Cardiac septum (tissue), 1 donor: ENCODE results near the gene SZRD1. TPM values are rescaled to one million over a fixed set of nuclear protein-coding genes. Genes with fewer than 3 reads are reported as not detected.

ENCODE experiments used
- DNase-seq: peaks from one replicate; pipeline ENCODE4 v3.0.0-alpha.2; 2020; ENCODE audit warnings: low spot score
- intact Hi-C: fragments of 100-400 bp; cut with DNase I; formaldehyde crosslinking; loops from one replicate; pipeline ENCODE4 v1.14.0; 2022
- total RNA-seq: library from RNA; stranded (reverse); fragmentation: NEBNext Ultra II Directional; extraction: Animal tissue kit (Norgen Biotek cat#: 25700); gene quantifications from one replicate; pipeline ENCODE4 v1.2.1, GENCODE V29; 2021
- donor health status: DM: no; HTN: no; CAD: no.

SZRD1 gene
- total RNA-seq, 1 donor from 2014 or later = 101 TPM

DNA sequence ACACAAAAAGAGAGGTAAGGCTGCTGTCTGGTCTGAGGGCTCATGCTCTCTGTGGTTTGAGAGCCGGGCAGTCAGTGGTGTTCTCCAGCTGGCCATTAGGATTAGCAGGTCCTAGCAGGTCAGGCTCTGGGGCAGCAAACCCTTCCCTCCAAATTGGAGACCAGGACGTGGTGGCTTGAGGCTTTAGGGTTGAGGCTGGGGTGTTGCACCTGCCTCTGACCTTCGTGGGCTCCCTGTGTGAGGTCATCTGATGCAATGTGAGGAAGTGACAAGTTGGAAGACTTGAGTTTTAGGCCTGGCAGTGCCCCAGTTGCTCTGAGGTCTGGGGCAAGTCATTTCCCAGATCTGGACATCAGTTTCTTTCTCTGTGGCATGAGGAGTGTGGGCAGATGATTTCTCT is 24.4 kb downstream of the SZRD1 start:
- no peak for DNase-seq

DNA sequence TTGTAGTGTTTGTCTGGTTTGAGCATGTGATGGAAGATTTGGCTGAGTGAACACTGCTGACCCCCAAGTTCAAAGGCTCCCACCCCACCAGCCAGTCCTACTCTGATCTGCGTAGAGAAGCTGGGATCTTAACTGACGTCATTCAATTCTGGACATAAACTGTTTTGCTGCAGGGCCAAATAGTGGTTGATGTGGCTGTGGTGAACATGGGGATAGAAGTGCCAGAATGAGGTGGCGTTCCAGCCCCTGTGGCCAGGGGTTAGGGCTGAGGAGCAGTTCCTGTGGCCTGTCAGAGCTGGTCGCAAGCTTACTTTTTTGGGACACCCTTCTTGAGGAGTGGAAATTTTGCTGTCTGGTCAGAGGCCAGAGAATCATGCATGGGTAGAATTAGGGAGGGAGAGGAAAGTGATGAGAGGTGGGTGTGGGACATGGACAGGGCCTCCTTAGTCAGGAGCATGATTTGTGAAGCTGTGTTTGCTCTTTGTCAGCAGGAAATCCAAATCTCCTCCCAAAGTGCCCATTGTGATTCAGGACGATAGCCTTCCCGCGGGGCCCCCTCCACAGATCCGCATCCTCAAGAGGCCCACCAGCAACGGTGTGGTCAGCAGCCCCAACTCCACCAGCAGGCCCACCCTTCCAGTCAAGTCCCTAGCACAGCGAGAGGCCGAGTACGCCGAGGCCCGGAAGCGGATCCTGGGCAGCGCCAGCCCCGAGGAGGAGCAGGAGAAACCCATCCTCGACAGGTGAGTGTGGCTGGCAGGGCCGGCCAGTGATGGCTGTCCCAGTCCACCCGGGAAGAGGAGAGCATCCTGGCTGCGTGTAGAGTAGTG is 25.9 kb downstream of the SZRD1 start:
- intact Hi-C loops = no loop called here
- DNase-seq = no peak

More for the DNA sequence above, 24.4 kb downstream of the SZRD1 start:
- intact Hi-C loops = no loop called here

DNA sequence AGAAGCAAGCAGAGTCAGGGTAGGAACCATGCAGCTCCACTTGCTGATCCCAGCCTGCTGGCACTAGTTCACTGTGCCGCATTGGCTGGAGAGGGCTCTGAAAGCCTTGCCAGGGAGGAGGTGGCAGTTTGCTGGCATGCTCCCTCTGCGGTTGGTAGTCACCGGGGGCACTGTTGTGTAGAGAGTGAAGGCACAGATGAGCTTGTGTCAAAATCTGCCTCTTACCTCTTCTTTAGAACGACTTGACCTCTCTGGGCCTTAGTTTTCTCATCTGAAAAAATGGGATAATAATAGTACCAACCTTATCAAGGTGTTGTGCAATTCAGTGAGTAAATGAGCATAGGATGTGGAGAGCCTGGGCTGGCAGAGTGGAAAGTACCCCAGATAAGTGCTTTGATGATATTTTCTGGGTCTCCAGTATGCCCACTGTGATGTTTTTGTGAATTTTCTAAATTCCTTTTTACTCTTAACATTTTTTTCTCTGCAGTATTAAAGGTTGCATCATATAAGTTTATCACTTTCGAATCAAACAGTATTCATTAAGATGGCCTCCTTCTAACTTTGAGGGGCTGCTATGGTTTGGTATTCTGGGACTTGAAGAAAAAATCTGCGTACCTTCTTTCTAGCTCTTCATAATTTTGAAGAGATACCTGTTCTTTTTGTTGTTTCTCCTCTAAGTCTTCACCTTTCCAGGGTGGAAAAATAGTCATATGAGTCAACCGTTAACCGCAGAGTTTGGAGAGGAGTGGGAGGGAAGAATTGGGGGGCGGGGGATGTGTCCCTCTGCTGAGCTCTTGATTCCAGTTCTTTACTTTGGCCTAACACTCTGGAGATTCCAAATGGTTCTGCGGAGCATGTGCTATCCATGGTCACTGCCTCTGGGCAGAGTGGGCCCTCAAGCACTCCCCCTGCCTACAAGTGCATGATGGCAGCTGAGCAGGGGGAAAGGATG is 26.8 kb downstream of the SZRD1 start:
- no peak for DNase-seq
- intact Hi-C loops = no loop called here

DNA sequence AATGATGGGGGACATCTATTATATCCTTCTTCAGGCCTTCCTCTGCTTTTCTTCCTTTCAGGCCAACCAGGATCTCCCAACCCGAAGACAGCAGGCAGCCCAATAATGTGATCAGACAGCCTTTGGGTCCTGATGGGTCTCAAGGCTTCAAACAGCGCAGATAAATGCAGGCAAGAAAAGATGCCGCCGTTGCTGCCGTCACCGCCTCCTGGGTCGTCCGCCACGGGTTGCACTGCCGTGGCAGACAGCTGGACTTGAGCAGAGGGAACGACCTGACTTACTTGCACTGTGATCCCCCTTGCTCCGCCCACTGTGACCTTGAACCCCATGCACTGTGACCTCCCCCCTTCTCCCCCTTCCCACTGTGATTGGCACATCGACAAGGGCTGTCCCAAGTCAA is 27.9 kb downstream of the SZRD1 start:
- intact Hi-C loops = no loop called here

DNA sequence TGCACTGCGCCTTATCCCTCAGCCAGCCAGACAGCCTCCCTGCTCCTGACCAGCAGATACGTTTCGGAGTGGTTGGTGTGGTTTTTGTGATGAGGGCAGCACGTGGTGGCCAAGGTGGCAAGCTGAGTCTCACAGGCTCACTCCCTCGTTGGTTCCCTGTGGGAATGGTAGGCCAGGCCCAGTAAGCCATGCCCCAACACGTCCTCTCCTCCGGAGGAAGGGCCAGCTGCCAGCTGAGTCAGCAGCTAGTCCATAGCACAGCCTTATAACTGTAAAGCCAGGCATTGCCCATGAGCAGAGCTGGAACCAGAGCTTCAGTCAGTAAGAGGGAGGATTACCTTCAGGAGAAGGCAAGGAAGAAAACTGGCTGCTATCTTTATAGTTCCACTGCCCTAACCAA is 29.5 kb downstream of the SZRD1 start:
- DNase-seq = no peak
- intact Hi-C loops = no loop called here

More for the DNA sequence above, 27.9 kb downstream of the SZRD1 start:
- DNase-seq = no peak

DNA sequence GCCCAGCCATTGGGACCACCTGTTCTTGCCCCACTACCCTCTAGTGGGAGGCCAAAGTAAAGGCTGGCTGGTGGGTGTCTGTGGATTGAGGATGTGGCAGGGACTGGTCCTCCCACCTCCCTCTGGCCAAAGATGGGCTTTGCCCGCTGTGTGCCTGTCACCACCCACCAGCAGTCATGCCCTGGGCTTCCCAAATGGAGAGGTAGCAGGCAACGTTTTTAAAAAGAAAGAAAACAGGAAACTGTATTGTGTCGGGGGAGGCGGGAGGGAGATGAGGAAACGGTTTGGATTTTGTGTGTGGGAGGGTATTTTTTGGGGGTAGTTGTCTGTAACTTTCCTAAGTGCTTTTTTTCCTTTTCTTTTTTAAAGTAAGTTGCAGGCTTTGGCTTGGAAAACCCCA is 30.1 kb downstream of the SZRD1 start:
- intact Hi-C loops = no loop called here
- DNase-seq = no peak

DNA sequence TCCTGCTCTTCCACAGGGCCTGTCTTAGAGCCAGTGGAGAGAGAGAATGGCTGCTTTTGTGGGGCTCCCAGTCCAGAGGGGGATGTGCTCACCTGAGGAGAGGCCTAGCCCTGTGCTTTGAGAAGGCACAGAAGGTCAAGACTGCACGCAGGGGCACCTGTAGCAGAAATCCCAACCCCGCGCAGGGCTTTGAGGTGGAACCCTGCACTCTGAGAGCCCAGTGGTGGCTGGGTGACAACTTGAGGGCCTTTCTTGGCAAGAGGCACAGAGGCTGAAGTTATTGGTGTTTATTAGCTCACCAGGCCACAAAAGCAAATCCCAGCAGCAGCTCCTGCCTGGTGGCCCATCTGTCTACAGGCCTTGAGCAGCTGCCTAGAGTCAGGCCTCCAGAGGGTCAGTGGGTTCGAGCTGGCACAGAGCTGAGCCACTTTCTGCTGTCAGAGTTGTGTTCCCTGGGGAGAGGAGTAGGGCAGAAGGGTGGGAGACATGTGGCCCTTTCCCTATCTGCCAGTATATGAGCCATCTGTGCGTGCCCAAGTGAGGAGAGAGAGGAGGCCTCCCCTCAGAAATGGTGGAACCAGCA is 31.4 kb downstream of the SZRD1 start:
- DNase-seq = no peak
- intact Hi-C loops = no loop called here

DNA sequence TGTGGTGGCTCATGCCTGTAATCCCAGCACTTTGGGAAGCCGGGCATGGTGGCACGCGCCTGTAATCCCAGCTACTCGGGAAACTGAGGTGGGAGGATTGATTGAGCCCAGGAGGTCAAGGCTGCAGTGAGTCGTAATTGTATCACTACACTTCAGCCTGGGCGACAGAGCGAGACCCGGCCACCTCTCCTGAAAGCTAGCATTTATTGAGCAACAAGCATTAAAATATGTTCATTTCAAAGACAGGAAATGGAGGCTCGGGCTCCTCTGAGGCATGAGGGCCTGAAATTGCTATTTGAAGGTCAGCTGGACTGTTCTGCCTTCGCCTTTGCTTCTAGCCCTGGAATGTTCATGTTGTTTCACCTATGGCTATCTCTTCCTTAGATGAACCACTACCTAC is 35.7 kb downstream of the SZRD1 start:
- intact Hi-C loops = no loop called here
- DNase-seq = no peak

DNA sequence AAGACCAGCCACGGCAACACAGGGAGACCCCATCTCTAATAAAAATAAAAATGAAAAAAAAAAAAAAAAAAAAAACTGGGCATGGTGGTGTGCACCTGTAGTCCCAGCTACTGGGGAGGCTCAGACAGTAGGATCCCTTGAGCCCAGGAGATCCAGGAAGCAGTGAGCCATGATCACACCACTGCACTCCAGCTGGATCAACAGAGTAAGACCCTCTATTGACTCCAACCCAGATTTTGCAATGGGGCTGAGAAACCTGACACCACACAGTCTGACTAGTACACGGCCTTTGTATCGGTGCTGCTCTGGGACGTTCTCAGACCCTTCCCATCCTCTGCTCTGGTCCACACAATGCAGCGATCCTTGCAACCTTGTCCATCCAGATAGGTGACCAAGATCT is 38.4 kb downstream of the SZRD1 start:
- no peak for DNase-seq
- intact Hi-C loops = no loop called here

DNA sequence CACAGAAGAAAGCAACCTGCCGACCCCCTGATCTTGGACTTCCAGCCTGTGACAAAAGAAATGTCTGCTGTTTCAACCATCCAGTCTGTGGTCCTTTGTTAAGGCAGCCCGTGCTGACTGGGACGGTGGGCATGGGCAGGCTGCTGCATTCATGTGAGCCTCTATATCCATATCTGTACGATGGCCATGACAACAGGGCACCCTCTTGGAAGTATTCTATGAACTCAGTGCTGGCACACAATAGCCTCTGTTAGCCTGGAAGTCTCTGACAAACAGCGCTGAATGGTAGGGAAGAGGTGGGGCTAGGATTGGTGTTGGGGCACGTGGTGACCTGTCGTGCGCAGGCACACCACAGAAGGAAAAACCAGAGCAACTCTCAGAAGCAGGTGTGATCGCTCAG is 39.8 kb downstream of the SZRD1 start:
- intact Hi-C loops = no loop called here

DNA sequence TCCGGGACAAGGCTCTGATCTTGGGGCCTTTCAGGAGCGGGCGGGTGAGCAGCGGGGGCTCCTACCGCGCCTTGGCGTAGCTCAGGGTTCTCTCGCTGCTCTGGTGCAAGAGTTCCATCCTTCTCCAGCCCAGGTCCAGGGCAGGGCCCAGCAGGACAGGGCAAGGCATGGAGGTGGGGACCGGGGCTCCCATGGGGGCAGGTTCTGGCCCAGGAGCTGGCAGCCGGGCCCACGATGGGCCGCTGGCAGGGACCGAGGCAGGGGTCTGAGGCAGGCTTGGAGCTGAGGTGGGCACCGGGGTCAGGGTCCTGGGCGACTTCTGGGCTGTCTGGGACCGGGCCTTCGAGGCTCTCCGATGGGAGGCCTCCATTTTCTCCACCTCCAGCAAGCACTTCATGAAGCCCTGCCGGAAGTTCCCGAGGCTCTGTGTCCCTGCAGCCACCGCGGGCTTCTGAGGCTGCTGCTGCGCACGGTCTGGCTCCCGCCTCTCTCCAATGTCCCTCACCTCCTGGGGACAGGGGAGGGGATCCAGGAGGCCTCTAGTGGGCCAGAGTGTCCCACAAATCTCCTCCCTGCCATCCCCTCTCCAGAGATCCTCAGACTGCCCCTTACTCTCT is 42.6 kb downstream of the SZRD1 start:
- intact Hi-C loops = no loop called here
- DNase-seq = no peak

More for the DNA sequence above, 39.8 kb downstream of the SZRD1 start:
- DNase-seq = no peak

DNA sequence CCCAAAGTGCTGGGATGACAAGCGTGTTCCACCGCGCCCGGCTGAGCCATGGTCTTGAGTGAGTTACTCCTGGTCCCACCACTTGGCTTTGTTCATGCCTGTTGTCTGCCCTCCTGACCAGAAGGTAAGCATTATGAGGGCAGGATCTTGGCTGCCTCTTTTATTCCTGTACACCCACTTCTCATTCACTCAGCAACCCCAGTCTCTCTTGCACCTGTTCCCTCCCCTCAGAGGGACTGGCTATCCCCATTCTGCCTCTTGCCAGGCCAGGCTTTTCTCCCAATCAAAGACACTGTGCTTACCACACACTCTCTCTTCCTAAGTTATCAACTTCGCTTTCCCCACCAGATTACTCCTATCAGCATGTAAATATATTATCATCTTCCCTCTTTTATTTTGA is 43.8 kb downstream of the SZRD1 start:
- intact Hi-C loops = no loop called here
- DNase-seq = no peak

DNA sequence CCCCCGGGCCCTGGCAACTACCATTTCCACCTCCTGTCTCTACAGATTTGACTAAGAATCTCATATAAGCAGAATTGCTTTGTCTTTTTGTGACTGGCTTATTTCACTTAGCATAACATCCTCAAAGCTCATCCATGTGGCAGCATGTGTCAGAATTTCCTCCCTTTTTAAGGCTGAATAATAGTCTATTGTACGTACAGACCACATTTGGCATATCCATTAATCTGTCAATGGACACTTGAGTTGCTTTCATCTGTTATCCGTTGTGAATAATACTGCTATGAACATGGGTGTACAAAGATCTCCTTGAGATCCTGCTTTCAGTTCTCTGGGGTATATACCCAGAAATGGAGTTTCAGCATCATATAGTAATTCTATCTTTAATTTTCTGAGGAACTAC is 46.1 kb downstream of the SZRD1 start:
- no peak for DNase-seq
- intact Hi-C loops = no loop called here

DNA sequence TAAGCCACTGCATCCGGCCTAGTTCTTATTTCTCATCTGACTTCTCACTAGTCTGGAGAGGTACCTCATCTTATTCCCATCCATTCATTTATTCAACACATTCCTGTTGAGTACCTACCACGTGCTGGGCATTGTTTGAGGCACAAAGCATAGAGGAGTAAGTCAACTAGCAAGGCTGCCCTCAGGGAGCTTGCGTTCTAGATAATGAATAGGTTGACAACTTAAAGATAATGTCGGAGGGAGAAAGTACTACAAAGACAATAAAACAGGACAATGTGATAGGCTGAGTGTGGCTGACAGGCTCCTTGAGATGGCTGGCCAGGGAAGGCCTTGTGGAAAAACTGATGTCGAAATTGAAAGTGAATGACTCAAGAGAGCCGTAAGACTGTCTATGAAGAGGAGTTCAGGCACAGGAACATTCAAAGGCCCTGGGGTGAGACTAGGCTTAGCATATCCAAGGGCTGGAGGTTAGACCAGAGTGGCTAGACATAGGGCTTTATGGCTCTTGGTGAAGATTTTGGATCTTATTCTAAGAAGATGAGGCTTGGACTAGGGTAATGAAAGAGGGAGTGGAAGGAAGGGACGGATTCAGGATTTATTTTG is 51.9 kb downstream of the SZRD1 start:
- intact Hi-C loops = no loop called here
- no peak for DNase-seq

DNA sequence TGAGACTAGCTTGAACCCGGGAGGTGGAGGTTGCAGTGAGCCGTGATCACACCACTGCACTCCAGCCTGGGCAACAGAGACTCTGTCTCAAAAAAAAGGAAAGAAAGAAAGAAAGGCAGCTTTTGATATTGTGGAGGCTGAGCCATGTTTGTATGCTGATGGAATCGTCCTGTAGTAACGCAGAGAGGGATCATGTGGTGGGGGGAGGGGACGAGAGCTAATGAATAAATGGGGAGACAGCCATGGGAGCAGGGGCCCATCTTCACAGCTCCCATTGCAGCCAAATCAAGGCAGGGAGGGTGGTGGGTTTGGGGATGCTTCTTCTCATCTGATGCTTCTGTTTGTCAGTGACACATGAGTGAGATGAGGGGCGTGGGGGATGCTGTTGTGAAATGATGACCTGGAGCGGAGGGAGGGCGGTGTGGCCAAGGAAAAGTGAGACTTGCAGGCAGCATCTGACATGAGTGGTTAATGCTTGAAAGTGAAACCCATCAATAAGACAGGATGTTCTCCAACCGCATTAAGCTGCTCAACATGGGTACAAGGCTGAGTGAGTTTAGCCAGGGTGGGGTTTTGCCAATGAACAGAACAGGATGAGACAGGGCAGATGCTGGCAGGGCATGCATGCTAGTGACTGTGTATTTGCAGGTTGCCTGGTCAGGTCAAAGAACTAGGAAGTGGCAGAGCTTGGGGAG is 53.5 kb downstream of the SZRD1 start:
- no peak for DNase-seq
- intact Hi-C loops = no loop called here

DNA sequence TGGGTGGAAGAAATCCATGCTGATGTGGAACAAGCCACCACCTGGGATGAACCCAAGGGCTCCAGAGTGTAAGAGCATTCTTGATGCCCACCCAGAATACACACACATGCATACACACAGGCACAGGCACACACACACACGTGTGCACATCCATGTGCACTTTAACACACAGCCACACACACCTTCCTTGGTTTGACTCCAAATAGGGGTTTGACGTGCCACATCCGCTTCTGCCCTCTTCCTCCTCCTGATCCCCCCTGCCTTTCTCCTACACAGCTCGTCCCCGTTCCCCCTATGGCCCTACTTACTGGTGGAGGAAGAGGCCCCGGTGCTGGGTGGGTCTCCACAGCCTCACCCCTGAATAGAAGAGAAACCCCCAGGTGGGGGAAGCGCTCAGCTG is 54.2 kb downstream of the SZRD1 start:
- DNase-seq = no peak
- intact Hi-C loops = no loop called here

DNA sequence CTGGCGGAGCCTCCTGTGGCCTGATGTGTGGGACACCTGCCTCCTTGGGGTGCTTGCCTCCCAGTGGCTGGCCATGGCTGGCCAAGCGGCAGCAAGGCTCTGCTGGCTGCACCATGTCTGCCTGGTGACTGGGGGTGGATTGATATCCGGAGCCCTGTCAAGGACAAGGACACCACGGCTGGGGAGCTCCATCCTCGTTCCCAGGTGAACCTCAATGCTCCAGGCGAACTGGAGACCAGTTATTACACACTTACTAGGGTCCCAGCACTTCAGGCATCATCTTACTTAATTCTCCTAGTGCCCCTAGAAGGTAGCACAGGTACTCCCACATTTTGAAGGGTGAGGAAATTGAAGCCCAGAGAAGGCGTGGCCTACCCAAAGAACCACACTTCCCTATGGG is 55.0 kb downstream of the SZRD1 start:
- intact Hi-C loops = no loop called here
- DNase-seq = no peak

DNA sequence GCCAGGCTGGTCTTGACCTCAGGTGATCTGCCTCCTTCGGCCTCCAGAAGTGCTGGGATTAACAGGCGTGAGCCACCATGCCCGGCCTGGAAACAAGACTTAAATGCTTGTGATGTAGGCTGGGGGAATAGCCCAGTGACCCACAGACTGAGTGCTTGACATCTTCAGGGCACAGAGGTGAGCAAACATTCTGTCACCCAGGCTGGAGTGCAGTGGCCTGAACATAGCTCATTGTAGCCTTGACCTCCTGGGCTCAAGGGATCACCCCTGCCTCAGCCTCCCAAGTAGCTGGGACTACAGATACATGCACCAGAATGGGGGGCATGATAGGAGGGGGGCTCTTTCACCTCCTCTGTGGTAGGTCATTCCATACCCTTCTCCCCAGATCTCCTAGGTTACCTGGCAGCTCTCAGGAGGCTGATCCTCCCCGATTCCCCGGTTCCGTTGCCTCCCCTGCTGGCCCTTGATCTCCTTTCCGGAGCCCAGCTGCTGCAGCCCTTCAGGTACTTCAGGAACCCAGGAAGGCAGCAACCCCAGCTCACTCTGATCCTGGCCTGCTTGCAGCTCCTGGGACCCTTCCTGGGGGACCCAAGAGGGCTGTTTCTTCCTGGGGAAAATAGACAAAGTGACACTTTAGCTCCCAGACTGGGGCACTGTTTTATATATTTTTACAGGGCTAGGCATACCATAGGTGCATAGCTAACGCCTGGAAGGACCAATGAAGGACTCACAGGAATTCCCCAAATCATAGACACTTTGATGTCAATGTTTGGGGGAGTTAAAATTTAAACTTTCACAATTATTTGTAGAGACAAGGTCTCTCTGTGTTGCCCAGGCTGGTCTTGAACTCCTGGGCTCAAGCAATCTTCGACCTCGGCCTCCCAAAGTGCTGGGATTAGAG is 58.3 kb downstream of the SZRD1 start:
- DNase-seq = no peak
- intact Hi-C loops = no loop called here
